ENCODE results near the gene MACROD2.

GRCh38 chr20:15158533-15158932 lies 1163.2 kb downstream of the MACROD2 start:
- no peak for TF ChIP-seq EZH2 (IDR thresholded peaks at IDR 0.05; ENCODE audit: low read length)
- no peak for TF ChIP-seq CTCF (optimal IDR thresholded peaks at IDR 0.05 in 1 of 3, IDR thresholded peaks at IDR 0.05 in 1 of 3, conservative IDR thresholded peaks at IDR 0.05 in 1 of 3; ENCODE audit: extremely low read depth in 1 of 3, insufficient read depth in 2 of 3, low read length in 3 of 3)
